GM18909 (cell line): ENCODE measurements around the gene CSRP3.
"Not testable (repeated sequence)": the region's sequence is repeated elsewhere in the genome, so short reads cannot be mapped to it uniquely, and the experiment has no call there.

Experiments used
- ATAC-seq: cut with Tn5 transposase; IDR thresholded peaks from one replicate; pipeline ENCODE4 v1.9.1; 2021; ENCODE audit warnings: mild to moderate bottlenecking; ENCODE audit not compliant: unreplicated experiment, poor library complexity

The CSRP3 gene

GRCh38 chr11:19136884-19137283 lies 64.9 kb downstream of the CSRP3 start:
- not testable (repeated sequence) for ATAC-seq

GRCh38 chr11:19134004-19134403 lies 67.8 kb downstream of the CSRP3 start:
- no peak for ATAC-seq
